GM18861 (cell line): ENCODE data around the gene ARAP1.

Experiments
- ATAC-seq: cut with Tn5 transposase; IDR thresholded peaks from one replicate; pipeline ENCODE4 v1.9.1; 2021; ENCODE audit not compliant: unreplicated experiment

Gene ARAP1

GRCh38 chr11:72705442-72706365, 46.5 kb downstream of the ARAP1 start:
- ATAC-seq = no peak

DNA sequence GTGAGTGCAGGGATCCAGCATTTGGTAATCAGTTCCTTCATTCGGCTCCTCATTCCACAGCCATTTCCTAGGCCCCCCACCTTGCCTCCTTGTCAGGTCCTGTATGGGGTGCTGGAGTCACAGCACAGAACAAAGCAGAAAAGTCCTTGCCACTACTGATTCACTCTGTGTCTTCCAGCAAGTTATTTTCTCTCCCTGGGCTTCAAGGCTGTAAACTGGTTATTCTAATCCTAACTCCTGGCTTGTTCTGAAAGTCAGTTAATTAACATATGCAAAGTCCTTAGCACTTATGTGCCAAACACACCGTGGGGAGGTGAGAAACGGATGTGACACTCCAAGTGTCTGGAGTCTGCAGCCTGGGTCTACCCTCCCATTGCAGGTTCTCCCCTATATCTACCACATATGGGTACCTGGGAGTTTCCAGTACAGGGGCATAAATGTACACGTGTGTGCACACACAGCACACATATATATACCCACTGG, 47.4 kb downstream of the ARAP1 start:
- no peak for ATAC-seq

DNA sequence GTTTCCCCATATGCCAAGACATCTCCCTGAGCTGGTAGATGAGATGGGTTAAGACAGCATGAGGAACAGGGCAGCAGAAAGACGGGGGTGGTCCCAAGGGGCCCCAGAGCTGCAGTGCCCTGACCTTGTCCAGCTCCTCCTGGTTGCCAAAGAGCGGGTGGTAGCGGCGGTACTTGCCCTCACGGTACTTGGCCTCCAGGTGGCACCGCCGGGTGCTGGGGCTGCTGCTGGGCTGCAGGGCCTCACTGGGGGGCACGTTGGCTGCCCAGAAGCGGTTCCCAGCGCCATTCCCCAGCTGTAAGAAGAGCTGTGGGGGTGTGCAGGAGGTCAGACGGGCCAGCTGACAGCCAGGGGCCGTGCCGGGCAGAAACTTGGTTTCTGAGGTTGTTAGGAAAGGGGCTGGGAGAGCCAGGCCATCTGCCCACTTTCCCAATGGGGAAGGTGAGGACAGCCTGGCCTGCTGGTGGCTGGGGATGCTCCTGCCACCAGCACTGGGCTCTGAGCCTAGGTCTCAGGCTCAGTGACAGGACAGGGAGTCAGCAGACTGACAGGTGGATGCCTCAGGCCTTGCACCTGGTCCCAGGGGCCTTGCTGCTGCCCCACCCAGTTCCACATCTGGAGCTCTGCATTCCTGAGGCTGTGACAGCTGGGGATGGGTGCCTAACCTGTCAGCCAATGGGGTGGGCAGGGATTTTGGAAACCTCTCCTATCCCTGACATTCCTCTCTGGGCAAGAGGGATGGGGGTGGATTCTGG, 48.0 kb downstream of the ARAP1 start:
- no peak for ATAC-seq

DNA sequence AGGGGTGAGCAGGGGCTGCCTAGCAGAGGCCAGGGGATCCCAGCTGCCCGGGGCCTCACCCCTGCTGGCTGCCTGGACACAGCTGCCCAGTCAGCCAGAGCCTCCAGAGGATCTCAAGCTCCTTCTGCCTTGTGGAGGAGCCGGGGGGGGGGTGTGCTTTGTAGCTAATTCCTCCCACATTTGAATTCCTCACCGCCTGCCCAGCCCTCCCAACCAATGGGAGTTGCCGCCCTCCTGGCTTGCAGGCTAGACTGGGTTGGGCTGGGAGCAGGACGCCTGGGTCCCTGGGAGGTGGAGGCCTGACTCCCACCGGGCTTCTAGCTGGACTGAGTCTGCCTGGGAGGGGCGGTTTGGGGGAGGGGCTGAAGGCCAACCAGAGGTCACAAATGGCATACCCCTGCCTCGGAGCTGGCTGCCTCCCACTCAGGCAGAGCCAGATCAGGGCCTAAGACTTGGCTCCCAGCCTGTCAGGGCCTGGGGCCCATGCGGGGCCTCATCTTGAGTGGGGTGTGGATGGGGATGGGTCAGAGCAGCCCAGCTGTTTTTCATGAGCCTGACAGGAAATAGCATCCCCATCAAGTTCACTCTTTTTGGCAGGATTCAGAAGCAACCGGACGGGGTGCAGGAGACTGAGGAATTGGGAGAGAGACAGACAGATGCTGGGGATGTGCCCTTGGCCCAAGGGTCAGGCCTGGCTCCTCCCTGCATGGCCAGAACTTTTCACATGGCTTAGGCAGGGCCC, 48.8 kb downstream of the ARAP1 start:
- ATAC-seq = no peak

- no peak for ATAC-seq
Measured at GRCh38 chr11:72702577-72703241, 49.5 kb downstream of the ARAP1 start.

DNA sequence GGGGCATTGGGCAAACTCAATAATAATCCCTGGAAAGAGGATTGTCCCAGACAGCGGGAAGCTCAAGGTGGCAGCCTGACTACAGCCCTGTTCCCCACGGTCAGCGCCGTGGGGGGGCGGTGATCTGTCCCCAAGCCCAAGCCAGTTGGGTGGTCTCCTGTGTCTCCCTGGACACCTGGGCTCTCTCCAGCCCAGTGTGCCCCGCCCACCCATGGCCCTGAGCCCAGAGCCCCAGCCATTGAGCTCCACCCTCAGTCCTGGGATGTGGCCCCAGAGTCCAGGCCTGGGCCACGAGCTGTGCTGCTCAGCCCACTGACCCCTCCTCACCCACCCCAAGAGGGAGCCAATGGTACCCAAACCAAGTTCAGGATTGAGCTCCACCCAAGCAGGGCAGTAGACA, 50.1 kb downstream of the ARAP1 start:
- no peak for ATAC-seq

GRCh38 chr11:72701466-72701865, 50.7 kb downstream of the ARAP1 start:
- no peak for ATAC-seq

- ATAC-seq = no peak
Measured at GRCh38 chr11:72700146-72700545, 52.1 kb downstream of the ARAP1 start.

DNA sequence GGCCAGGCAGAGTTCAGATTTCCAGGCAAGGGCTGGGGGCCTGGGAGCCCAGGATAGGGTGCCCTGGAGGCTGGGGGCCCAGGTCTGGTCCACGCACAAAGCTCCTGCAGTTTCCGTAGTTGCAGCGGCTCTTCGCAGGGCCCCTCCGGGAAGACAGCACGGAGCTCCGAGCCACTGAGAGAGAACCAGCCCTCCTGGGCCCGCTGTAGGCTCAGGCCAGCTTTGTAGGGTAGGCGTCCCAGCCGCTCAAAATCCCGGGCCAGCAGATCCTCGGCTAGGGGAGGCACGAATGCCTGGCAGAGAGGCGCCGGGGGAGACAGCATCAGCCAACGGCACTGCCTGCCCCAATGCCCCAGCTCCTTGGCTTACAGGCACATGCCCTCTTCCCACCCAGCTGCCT, 54.4 kb downstream of the ARAP1 start:
- no peak for ATAC-seq

GRCh38 chr11:72696866-72697700, 55.1 kb downstream of the ARAP1 start:
- ATAC-seq = no peak

- no peak for ATAC-seq
Measured at GRCh38 chr11:72695354-72695753, 56.9 kb downstream of the ARAP1 start.

- no peak for ATAC-seq
Measured at GRCh38 chr11:72693271-72693968, 58.8 kb downstream of the ARAP1 start.

DNA sequence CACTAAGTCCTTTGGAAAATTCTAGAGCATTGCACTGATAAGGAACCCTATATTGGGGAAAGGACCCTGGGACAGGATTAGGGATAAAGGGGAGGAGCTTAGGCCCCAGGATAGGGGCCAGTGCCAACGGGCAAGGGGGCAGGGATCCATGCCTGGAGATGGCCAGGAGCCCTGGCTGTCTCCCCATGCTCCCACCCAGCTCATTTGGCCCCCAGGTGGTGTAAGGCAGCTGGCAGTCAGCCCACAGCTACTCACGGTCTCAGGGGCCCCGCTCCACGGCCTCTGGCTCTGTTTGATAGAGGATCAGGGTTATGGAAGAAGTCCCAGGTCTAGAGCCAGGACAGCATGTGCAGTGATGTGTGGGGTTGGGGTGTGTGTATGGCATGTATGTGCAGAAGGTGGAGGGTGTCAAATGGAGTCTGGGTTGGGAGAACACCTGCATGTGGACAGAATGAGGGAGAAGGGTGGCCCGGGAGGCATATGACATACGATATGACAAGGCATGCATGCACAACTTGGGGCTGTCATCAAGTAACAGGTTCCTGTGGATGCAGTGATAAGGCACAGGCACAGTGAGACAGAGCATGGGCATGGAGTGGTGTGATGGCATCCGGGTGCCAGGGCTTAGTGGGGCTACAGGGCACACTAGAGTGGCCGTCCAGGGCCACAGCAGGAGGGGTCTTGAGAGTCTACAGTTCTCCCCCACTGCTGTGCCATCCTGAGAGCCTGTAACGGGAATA, 59.5 kb downstream of the ARAP1 start:
- ATAC-seq = no peak

GRCh38 chr11:72690166-72690565, 62.0 kb downstream of the ARAP1 start:
- ATAC-seq = no peak

- ATAC-seq = no peak
Measured at GRCh38 chr11:72688929-72689328, 63.3 kb downstream of the ARAP1 start.

DNA sequence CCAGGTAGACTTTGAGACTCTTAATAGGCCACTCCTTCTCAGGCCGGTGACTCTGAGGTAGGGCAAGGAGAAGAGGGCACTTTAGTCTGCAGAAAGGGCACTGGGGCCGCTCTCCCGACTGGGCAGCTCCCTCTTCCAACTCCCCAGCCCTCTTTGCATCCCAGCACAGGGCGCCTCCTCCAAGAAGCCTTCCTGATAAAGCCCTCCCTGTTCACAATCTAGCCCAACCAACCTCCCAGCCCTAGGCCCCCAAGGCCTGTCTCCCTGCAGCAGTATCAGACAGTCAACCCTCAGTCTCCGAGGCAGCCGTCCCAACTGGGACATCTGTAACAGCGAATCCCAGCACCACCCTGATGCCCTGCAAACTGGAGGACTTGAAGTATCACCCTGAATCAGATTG, 63.7 kb downstream of the ARAP1 start:
- ATAC-seq = no peak

DNA sequence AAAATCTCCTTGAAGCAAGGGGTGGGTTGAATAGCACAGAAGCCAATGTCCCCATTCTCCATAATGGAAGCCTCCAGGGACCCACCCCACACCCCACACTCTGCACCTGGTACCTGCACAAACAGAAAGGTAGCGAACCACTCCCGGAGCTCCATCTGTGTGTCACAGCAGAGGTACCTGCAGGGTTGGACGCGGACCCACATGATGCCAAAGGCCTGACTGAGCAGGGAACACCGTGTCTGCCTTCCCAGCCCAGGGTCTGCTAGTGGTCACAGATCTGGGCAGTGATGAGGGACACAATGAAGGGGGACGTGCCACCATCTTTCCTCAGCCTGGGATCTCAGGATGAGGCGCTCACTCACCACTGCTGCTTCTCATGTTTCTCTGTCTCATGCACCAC, 64.9 kb downstream of the ARAP1 start:
- no peak for ATAC-seq

DNA sequence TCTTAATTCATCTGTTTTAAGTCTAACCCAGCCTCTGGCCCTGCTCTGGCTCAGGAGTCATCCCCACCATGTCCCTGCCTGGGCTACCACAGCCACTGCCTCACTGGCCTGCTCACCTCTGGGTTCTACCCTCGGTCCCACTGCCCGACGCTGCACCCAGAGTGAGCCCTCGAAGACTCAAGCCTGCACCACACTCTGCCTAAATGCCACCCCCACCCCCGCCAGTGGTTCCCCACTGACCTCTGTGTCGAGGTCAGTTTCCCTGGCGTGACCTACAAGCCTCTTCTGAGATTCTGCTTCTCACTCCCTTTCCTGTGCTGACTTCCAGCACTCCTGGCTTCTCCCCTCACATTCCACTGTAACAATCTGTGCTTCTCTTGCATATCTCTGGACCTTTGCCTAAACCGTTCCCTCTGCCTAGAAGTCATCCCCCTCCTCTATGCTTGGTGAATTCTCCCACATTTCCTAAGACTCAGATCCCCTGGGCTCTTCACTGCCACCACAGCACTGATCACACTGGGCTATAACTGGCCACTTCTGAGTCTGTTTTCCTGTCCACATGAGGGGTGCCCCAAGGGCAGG, 65.5 kb downstream of the ARAP1 start:
- no peak for ATAC-seq
